Epithelial cell of esophagus (primary cell): Measurements from ENCODE around the gene FOXL1.

Experiments used
- DNase-seq: peaks from one replicate; pipeline ENCODE4 v3.0.0; 2010; ENCODE audit warnings: low read depth
- H3K4me3 ChIP-seq: 2 replicates; pipeline ENCODE4 v1.5.1; 2011; ENCODE audit warnings: mild to moderate bottlenecking, low read length, control low read depth
- CTCF ChIP-seq: IDR thresholded peaks from 2 replicates; pipeline ENCODE4 v1.5.1; 2011; ENCODE audit warnings: low read depth, mild to moderate bottlenecking, low read length, control low read depth, inconsistent platforms; ENCODE audit not compliant: insufficient read depth; ENCODE audit errors: missing control alignments

FOXL1 gene

GRCh38 chr16:86578061-86578599 lies at the start of gene FOXL1:
Gene FOXL1, plus strand, starts transcription at chr16:86578549. Its CDS starts 175 bp downstream, at chr16:86578724.
- no peak for TF ChIP-seq CTCF
- H3K4me3 ChIP-seq, result no peak within 1 kb of the TSS
- DNase-seq, result no peak

- no peak for TF ChIP-seq CTCF
- no peak overlapping the region for H3K4me3 ChIP-seq
- DNase-seq, result no peak
These were observed 49.2 kb upstream of the FOXL1 start for GRCh38 chr16:86529160-86529559.

- no peak overlapping the region for H3K4me3 ChIP-seq
- no peak for DNase-seq
- TF ChIP-seq CTCF, result no peak
These were observed 47.8 kb upstream of the FOXL1 start for GRCh38 chr16:86530251-86531190.

- no peak for TF ChIP-seq CTCF
- no peak overlapping the region for H3K4me3 ChIP-seq
- no peak for DNase-seq
These were observed 47.2 kb upstream of the FOXL1 start for GRCh38 chr16:86531191-86531545.

GRCh38 chr16:86531641-86532525 lies 46.5 kb upstream of the FOXL1 start:
- no peak for DNase-seq
- no peak overlapping the region for H3K4me3 ChIP-seq
- no peak for TF ChIP-seq CTCF

- no peak for DNase-seq
- no peak for TF ChIP-seq CTCF
- no peak overlapping the region for H3K4me3 ChIP-seq
These were observed 45.9 kb upstream of the FOXL1 start for GRCh38 chr16:86532526-86532815.
